GM23338 (cell line): ENCODE results near the gene NPM1. TPM values are rescaled to one million over a fixed set of nuclear protein-coding genes. Genes with fewer than 3 reads are reported as not detected.

Experiments used
- ATAC-seq: fragments of 200-7000 bp; cut with Tn5 transposase; 3 replicates; pipeline ENCODE4 v1.9.1; 2020
- DNase-seq: peaks from one replicate; pipeline ENCODE4 v3.0.0-alpha.2; 2015; ENCODE audit warnings: low spot score
- H2AFZ ChIP-seq: fragments of 200-600 bp; sonication (generic); 2 replicates; pipeline ENCODE4 v1.8.0; 2016; ENCODE audit warnings: antibody characterized with exemption, mild to moderate bottlenecking, moderate library complexity
- H3F3A ChIP-seq: fragments of 200-600 bp; sonication (generic); replicated peaks from 2 replicates; pipeline ENCODE4 v1.8.0; 2017; ENCODE audit warnings: antibody characterized with exemption, mixed run types, low read depth
- H3K27ac ChIP-seq: fragments of 200-600 bp; sonication (generic); 2 replicates; pipeline ENCODE4 v1.6.1; 2016; ENCODE audit warnings: low read depth
- H3K27me3 ChIP-seq: fragments of 200-600 bp; sonication (generic); 2 replicates; pipeline ENCODE4 v1.8.0; 2016; ENCODE audit warnings: mild to moderate bottlenecking, mixed run types, moderate library complexity; ENCODE audit not compliant: insufficient read depth
- H3K36me3 ChIP-seq: fragments of 200-600 bp; sonication (generic); 2 replicates; pipeline ENCODE4 v1.8.0; 2016; ENCODE audit warnings: mild to moderate bottlenecking; ENCODE audit not compliant: insufficient read depth
- H3K4me1 ChIP-seq: fragments of 200-600 bp; sonication (generic); 2 replicates; pipeline ENCODE4 v1.8.0; 2016; ENCODE audit warnings: mild to moderate bottlenecking, moderate library complexity; ENCODE audit not compliant: insufficient read depth
- H3K4me2 ChIP-seq: fragments of 200-600 bp; sonication (generic); 2 replicates; pipeline ENCODE4 v1.7.1; 2017; ENCODE audit warnings: mixed run types
- H3K4me3 ChIP-seq: fragments of 200-600 bp; sonication (generic); 2 replicates; pipeline ENCODE4 v1.6.1; 2016; ENCODE audit warnings: mixed run types
- H3K79me2 ChIP-seq: fragments of 200-600 bp; sonication (generic); replicated peaks from 2 replicates; pipeline ENCODE4 v1.8.0; 2017; ENCODE audit warnings: mild to moderate bottlenecking; ENCODE audit not compliant: insufficient read depth
- H3K9me2 ChIP-seq: fragments of 200-600 bp; sonication (generic); 2 replicates; pipeline ENCODE4 v1.8.0; 2017; ENCODE audit not compliant: insufficient read depth
- H4K20me1 ChIP-seq: fragments of 200-600 bp; sonication (generic); replicated peaks from 2 replicates; pipeline ENCODE4 v1.8.0; 2017; ENCODE audit warnings: mild to moderate bottlenecking; ENCODE audit not compliant: insufficient read depth
- H3K27ac Mint-ChIP-seq: 2 replicates; pipeline ENCODE4 v1.8.0; 2020; ENCODE audit warnings: inconsistent platforms, mild to moderate bottlenecking, moderate library complexity, mixed read lengths
- H3K27me3 Mint-ChIP-seq: 3 replicates; pipeline ENCODE4 v1.8.0; 2022; ENCODE audit warnings: low read depth, mild to moderate bottlenecking, moderate library complexity, mixed read lengths, inconsistent platforms; ENCODE audit not compliant: insufficient read depth, poor library complexity
- H3K36me3 Mint-ChIP-seq: 3 replicates; pipeline ENCODE4 v1.8.0; 2021; ENCODE audit warnings: low read depth, mild to moderate bottlenecking, inconsistent platforms, moderate library complexity, mixed read lengths
- H3K4me1 Mint-ChIP-seq: 3 replicates; pipeline ENCODE4 v1.8.0; 2020; ENCODE audit warnings: mild to moderate bottlenecking, inconsistent platforms, mixed read lengths
- H3K4me3 Mint-ChIP-seq: 3 replicates; pipeline ENCODE4 v1.8.0; 2021; ENCODE audit warnings: moderate library complexity, mild to moderate bottlenecking, inconsistent platforms, mixed read lengths
- H3K9me3 Mint-ChIP-seq: 3 replicates; pipeline ENCODE4 v1.8.0; 2020; ENCODE audit warnings: moderate library complexity, mild to moderate bottlenecking, inconsistent platforms, mixed read lengths
- JUNB ChIP-seq: IDR thresholded peaks from one replicate; pipeline ENCODE4 v1.6.1; 2016; ENCODE audit warnings: antibody characterized with exemption; ENCODE audit not compliant: unreplicated experiment
- NANOG ChIP-seq: IDR thresholded peaks from 2 replicates; pipeline ENCODE4 v1.6.1; 2016; ENCODE audit warnings: antibody characterized with exemption, borderline replicate concordance
- POLR2AphosphoS5 ChIP-seq: IDR thresholded peaks from 2 replicates; pipeline ENCODE4 v1.6.1; 2016; ENCODE audit warnings: antibody characterized with exemption, low read depth
- STAT1 ChIP-seq: IDR thresholded peaks from one replicate; pipeline ENCODE4 v1.6.1; 2016; ENCODE audit warnings: antibody characterized with exemption; ENCODE audit not compliant: unreplicated experiment
- ZNF114 ChIP-seq: fragments of 250-450 bp; sonication (Bioruptor Pico); IDR thresholded peaks from 2 replicates; pipeline ENCODE4 v1.5.0; 2020; ENCODE audit warnings: mild to moderate bottlenecking, moderate library complexity
- ZNF331 ChIP-seq: fragments of 250-450 bp; sonication (Bioruptor Pico); IDR thresholded peaks from 2 replicates; pipeline ENCODE4 v1.5.0; 2020; ENCODE audit warnings: low read depth, mild to moderate bottlenecking, moderate library complexity
- ZNF462 ChIP-seq: fragments of 250-450 bp; sonication (Bioruptor Pico); IDR thresholded peaks from 2 replicates; pipeline ENCODE4 v1.5.0; 2020; ENCODE audit warnings: mild to moderate bottlenecking, moderate library complexity
- polyA plus RNA-seq: library from polyadenylated mRNA; unstranded; fragments of >200 nt; fragmentation: Nextera tagmentation; extraction: Ambion mirVana; gene quantifications from 2 replicates; pipeline ENCODE4 v1.2.1, GENCODE V29; 2016
- total RNA-seq: library from RNA; depleted of rRNA; stranded (reverse); fragments of >200 nt; shearing (Covaris generic); gene quantifications from 2 replicates; pipeline ENCODE4 v1.2.3, GENCODE V29; 2014
- TF ChIP-seq, protein P1 (sequence below): IDR thresholded peaks from 2 replicates; pipeline ENCODE4 v1.6.1; 2016; ENCODE audit warnings: antibody characterized with exemption
- TF ChIP-seq, protein P2 (sequence below): IDR thresholded peaks from one replicate; pipeline ENCODE4 v1.6.1; 2018; ENCODE audit warnings: antibody characterized with exemption; ENCODE audit not compliant: unreplicated experiment

The NPM1 gene
- total and polyA plus RNA-seq, 2 experiments from 2014 or later: 3,739 to 5,242 TPM

DNA sequence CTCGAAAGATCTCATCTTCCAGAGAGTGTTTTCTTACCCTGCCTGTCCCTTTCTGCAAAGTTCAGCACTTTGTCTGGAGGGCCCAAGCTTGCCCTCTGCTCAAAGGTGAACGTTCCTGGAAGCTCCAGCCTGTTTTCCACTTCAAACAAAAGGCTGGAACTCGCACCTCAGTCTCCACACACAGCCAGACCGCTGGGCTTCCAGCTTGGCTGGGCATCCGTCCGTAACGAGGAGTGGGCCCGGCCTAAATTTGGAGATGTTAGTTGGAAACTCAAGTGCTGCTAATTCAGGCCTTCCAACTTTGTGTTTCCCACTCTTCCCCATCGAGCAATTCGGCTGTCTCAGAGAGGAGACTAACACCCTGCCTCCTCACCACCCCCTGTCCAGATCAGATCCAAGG lies 66.9 kb downstream of the NPM1 start:
- Histone ChIP-seq H3K27me3 (peaks cover 6% of the 10 kb centered on the region), H2AFZ (no peak overlapping the region), H3K4me3 (no peak overlapping the region), H4K20me1 (no peaks in the 10 kb centered on the region), H3K79me2 (no peaks in the 10 kb centered on the region), H3K9me2 (no peaks in the 10 kb centered on the region), H3K4me1 (peaks cover 15% of the 10 kb centered on the region), H3K4me2 (no peak overlapping the region), H3K27ac (no peak overlapping the region), H3K36me3 (no peaks in the 10 kb centered on the region), H3F3A (no peaks in the 10 kb centered on the region)
- no peaks in the 10 kb centered on the region for H3K36me3 Mint-ChIP-seq
- no peak for ATAC-seq
- TF ChIP-seq JUNB (no peak), ZNF114 (no peak), ZNF331 (CRISPR knock-in tag) (no peak)
- no peak for DNase-seq
- no peaks in the 10 kb centered on the region for H3K9me3 Mint-ChIP-seq
- H3K27ac Mint-ChIP-seq: no peak overlapping the region
- H3K27me3 Mint-ChIP-seq: peaks cover 30% of the 10 kb centered on the region
- no peak overlapping the region for H3K4me3 Mint-ChIP-seq
- H3K4me1 Mint-ChIP-seq: peaks cover 27% of the 10 kb centered on the region

GRCh38 chr5:171455522-171455921 lies 67.9 kb downstream of the NPM1 start:
- H3K4me3 ChIP-seq: no peak overlapping the region
- no peaks in the 10 kb centered on the region for H3K79me2 ChIP-seq
- no peaks in the 10 kb centered on the region for H3K36me3 Mint-ChIP-seq
- peaks cover 3% of the 10 kb centered on the region; the same call in 1 of the 2 replicates for H3K27me3 ChIP-seq
- no peaks in the 10 kb centered on the region for H3K9me2 ChIP-seq
- DNase-seq (no peak), ATAC-seq (no peak)
- peak overlapping the region; percentile 72; the same call in 1 of the 2 replicates for H2AFZ ChIP-seq
- H4K20me1 ChIP-seq: no peaks in the 10 kb centered on the region
- H3F3A ChIP-seq: no peaks in the 10 kb centered on the region
- peaks cover 6% of the 10 kb centered on the region for H3K4me1 ChIP-seq
- H3K36me3 ChIP-seq: no peaks in the 10 kb centered on the region
- no peak overlapping the region for H3K4me3 Mint-ChIP-seq
- no peak overlapping the region for H3K4me2 ChIP-seq
- H3K4me1 Mint-ChIP-seq: peaks cover 19% of the 10 kb centered on the region
- no peak overlapping the region for H3K27ac ChIP-seq
- H3K27ac Mint-ChIP-seq: no peak overlapping the region
- no peaks in the 10 kb centered on the region for H3K9me3 Mint-ChIP-seq
- TF ChIP-seq ZNF114 (no peak), NANOG (no peak), ZNF331 (CRISPR knock-in tag) (no peak), ZNF462 (CRISPR knock-in tag) (no peak), POLR2AphosphoS5 (no peak), STAT1 (no peak)
- TF ChIP-seq, protein P1, sequence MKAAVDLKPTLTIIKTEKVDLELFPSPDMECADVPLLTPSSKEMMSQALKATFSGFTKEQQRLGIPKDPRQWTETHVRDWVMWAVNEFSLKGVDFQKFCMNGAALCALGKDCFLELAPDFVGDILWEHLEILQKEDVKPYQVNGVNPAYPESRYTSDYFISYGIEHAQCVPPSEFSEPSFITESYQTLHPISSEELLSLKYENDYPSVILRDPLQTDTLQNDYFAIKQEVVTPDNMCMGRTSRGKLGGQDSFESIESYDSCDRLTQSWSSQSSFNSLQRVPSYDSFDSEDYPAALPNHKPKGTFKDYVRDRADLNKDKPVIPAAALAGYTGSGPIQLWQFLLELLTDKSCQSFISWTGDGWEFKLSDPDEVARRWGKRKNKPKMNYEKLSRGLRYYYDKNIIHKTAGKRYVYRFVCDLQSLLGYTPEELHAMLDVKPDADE: no peak
- TF ChIP-seq, protein P2, sequence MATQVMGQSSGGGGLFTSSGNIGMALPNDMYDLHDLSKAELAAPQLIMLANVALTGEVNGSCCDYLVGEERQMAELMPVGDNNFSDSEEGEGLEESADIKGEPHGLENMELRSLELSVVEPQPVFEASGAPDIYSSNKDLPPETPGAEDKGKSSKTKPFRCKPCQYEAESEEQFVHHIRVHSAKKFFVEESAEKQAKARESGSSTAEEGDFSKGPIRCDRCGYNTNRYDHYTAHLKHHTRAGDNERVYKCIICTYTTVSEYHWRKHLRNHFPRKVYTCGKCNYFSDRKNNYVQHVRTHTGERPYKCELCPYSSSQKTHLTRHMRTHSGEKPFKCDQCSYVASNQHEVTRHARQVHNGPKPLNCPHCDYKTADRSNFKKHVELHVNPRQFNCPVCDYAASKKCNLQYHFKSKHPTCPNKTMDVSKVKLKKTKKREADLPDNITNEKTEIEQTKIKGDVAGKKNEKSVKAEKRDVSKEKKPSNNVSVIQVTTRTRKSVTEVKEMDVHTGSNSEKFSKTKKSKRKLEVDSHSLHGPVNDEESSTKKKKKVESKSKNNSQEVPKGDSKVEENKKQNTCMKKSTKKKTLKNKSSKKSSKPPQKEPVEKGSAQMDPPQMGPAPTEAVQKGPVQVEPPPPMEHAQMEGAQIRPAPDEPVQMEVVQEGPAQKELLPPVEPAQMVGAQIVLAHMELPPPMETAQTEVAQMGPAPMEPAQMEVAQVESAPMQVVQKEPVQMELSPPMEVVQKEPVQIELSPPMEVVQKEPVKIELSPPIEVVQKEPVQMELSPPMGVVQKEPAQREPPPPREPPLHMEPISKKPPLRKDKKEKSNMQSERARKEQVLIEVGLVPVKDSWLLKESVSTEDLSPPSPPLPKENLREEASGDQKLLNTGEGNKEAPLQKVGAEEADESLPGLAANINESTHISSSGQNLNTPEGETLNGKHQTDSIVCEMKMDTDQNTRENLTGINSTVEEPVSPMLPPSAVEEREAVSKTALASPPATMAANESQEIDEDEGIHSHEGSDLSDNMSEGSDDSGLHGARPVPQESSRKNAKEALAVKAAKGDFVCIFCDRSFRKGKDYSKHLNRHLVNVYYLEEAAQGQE: no peak
- peaks cover 22% of the 10 kb centered on the region for H3K27me3 Mint-ChIP-seq
